ENCODE data around the gene CCDC92.

GRCh38 chr12:123900871-123901376, 71.7 kb downstream of the CCDC92 start:
- no peak for TF ChIP-seq ZNF274 (CRISPR knock-in tag; IDR thresholded peaks at IDR 0.05)
- no peak for TF ChIP-seq BRCA1 (CRISPR knock-in tag; IDR thresholded peaks at IDR 0.05)
- no peak for TF ChIP-seq ZBTB7A (CRISPR knock-in tag; IDR thresholded peaks at IDR 0.05)
- TF ChIP-seq AFF4 (CRISPR knock-in tag; IDR thresholded peaks at IDR 0.05): no peak

Measured in HepG2 (cell line).